Esophagus mucosa (tissue), 1 donor: ENCODE measurements around the gene RAB34. TPM values are rescaled to one million over a fixed set of nuclear protein-coding genes. Genes with fewer than 3 reads are reported as not detected.

ENCODE experiments used
- ATAC-seq: fragments of 200-7000 bp; cut with Tn5 transposase; one replicate; pipeline ENCODE4 v1.9.1; 2020
- total RNA-seq: library from RNA; stranded (reverse); gene quantifications from one replicate; pipeline ENCODE4 v1.2.4, GENCODE V29; 2023
- donor health status: DM: yes; HTN: yes; CAD: no.

RAB34 gene
- total RNA-seq, 1 donor from 2014 or later, result 34.2 TPM

DNA sequence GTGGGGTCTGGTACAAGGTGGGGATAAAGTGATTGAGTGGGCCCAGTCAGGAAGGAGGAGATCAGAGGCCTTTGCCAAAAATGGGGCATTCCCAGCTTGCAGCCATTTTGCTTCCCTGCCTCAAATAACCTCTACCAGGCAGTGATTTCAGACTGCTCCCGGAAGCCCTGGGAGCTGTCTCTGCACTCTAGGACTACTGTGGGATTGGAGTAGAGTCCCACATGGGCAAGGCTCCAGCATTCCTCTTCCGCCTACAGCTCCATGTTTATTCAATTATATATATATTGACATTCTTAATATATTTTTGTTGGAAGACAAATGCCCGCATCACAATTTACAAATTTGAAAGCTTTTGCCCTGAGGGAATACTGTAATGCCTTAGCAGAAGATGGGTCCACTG, 42.2 kb downstream of the RAB34 start:
- ATAC-seq, result no peak

GRCh38 chr17:28669918-28670317, 47.8 kb downstream of the RAB34 start:
- ATAC-seq, result no peak

- ATAC-seq, result no peak
Measured at GRCh38 chr17:28667870-28668269, 49.8 kb downstream of the RAB34 start.

DNA sequence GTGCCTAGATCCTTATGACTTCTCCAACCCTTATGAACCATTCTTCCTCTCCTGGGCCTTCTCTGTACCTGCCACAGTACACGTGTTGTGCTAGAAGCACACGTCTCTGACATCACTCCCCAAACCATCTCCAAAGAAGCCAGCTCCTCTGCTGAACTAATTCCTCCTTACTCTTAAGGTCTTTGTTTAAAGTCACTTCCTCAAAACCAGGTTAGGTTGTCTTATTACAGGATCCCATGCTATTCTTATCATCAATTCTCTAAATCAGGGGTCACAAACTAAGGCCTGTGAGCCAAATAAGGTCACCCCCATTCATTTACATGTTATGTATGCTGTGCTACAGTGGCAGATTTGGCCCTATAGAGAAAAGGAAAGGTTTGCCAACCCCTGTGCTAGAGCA, 51.7 kb downstream of the RAB34 start:
- no peak for ATAC-seq

Other genes starting within 250 kb of the RAB34 start
- gene SLC13A2, start 244.2 kb downstream of the RAB34 start, total RNA-seq, result not detected
- gene FOXN1, start 211.5 kb downstream of the RAB34 start, total RNA-seq, result 14.8 TPM
- 19.2 TPM for gene UNC119, start 165.2 kb downstream of the RAB34 start, total RNA-seq
- 37.3 TPM for gene PIGS, start 146.3 kb downstream of the RAB34 start, total RNA-seq
- 24.9 TPM for gene ALDOC, start 141.0 kb downstream of the RAB34 start, total RNA-seq
- gene SPAG5, start 118.8 kb downstream of the RAB34 start, total RNA-seq, result 24.3 TPM
- 4.2 TPM for gene RSKR, start 103.7 kb downstream of the RAB34 start, total RNA-seq
- 67.9 TPM for gene BLTP2, start 72.7 kb downstream of the RAB34 start, total RNA-seq
- gene SDF2, start 56.0 kb downstream of the RAB34 start, total RNA-seq, result 29.0 TPM
- gene SUPT6H, start 55.7 kb downstream of the RAB34 start, total RNA-seq, result 31.8 TPM
- 0.64 TPM for gene PROCA1, start 6.0 kb downstream of the RAB34 start, total RNA-seq
- 1,336 TPM for gene RPL23A, start 2.1 kb upstream of the RAB34 start, total RNA-seq
- 14.7 TPM for gene TLCD1, start 8.4 kb upstream of the RAB34 start, total RNA-seq
- 3.9 TPM for gene NEK8, start 10.9 kb upstream of the RAB34 start, total RNA-seq
- 41.6 TPM for gene TRAF4, start 26.1 kb upstream of the RAB34 start, total RNA-seq
- 12.2 TPM for gene FAM222B, start 124.9 kb upstream of the RAB34 start, total RNA-seq
- gene ERAL1, start 137.1 kb upstream of the RAB34 start, total RNA-seq, result 31.7 TPM
- gene FLOT2, start 179.9 kb upstream of the RAB34 start, total RNA-seq, result 111 TPM
- gene DHRS13, start 185.2 kb upstream of the RAB34 start, total RNA-seq, result 10.0 TPM
- gene PHF12, start 233.7 kb upstream of the RAB34 start, total RNA-seq, result 14.2 TPM